ENCODE measurements around the gene PARP12. TPM values are rescaled to one million over a fixed set of nuclear protein-coding genes. Genes with fewer than 3 reads are reported as not detected.

Gene PARP12
- total RNA-seq, 2 donors from 2014 or later: 7.5 to 8.5 TPM

GRCh38 chr7:139976838-139977656 is 85.7 kb downstream of the PARP12 start:
- H3K27ac ChIP-seq: no peak overlapping the region
- H3K9me3 ChIP-seq: no peaks in the 10 kb centered on the region
- H3K4me1 ChIP-seq: no peaks in the 10 kb centered on the region
- no peaks in the 10 kb centered on the region for H3K36me3 ChIP-seq
- TF ChIP-seq, protein P1, sequence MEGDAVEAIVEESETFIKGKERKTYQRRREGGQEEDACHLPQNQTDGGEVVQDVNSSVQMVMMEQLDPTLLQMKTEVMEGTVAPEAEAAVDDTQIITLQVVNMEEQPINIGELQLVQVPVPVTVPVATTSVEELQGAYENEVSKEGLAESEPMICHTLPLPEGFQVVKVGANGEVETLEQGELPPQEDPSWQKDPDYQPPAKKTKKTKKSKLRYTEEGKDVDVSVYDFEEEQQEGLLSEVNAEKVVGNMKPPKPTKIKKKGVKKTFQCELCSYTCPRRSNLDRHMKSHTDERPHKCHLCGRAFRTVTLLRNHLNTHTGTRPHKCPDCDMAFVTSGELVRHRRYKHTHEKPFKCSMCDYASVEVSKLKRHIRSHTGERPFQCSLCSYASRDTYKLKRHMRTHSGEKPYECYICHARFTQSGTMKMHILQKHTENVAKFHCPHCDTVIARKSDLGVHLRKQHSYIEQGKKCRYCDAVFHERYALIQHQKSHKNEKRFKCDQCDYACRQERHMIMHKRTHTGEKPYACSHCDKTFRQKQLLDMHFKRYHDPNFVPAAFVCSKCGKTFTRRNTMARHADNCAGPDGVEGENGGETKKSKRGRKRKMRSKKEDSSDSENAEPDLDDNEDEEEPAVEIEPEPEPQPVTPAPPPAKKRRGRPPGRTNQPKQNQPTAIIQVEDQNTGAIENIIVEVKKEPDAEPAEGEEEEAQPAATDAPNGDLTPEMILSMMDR (IDR thresholded peaks at IDR 0.05): no peak
- no peaks in the 10 kb centered on the region for H3K27me3 ChIP-seq
- no peak for DNase-seq (ENCODE audit: low spot score)
- no peak overlapping the region for H3K4me3 ChIP-seq

DNA sequence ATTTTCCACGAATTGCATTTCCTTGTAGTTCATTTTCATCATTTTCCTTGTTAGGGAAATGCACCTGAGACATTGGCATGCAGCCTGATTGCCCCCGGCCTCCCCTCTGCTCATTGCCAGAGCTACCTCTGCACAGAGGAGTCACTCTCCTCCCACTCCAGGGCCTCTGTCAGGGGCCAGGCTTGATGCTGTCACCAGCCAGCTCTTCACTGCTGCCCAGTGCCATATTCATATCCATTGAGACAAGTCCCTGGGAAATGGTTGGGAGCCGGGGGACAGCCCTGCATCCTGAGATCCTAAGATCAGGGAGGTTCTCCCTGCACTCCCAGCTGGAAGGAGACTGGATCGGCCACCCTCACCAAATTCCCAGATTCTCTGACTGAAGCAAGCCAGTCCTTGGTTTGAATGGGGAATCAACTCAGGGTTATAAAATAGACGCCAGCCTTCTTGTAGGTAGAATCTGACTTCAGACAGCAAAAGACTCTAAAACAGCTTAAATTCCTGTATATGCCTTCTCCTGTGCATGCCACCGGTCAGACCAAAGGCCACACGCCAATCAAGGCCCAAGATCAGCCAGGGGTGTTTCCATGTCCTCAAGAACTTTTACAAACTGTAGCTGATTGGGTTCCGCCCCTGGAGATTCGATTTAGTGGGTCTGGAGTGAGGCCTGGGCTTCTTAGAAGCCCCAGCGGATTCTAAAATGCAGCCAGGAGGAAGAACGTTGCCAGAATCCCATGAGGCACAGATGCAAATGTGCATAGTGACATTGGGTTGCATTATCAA is 86.5 kb downstream of the PARP12 start:
- Histone ChIP-seq H3K36me3 (no peaks in the 10 kb centered on the region), H3K27me3 (no peaks in the 10 kb centered on the region), H3K4me1 (no peaks in the 10 kb centered on the region), H3K4me3 (no peak overlapping the region), H3K9me3 (no peaks in the 10 kb centered on the region), H3K27ac (no peak overlapping the region)
- no peak for DNase-seq (ENCODE audit: low spot score)
- TF ChIP-seq, protein P1 (IDR thresholded peaks at IDR 0.05): no peak

- no peaks in the 10 kb centered on the region for H3K27me3 ChIP-seq
- no peak overlapping the region for H3K4me3 ChIP-seq
- TF ChIP-seq, protein P1 (IDR thresholded peaks at IDR 0.05): no peak
- no peaks in the 10 kb centered on the region for H3K4me1 ChIP-seq
- no peak overlapping the region for H3K27ac ChIP-seq
- H3K9me3 ChIP-seq: no peaks in the 10 kb centered on the region
- no peak for DNase-seq (ENCODE audit: low spot score)
- no peaks in the 10 kb centered on the region for H3K36me3 ChIP-seq
These were observed 88.5 kb downstream of the PARP12 start for GRCh38 chr7:139974179-139974811.

Other genes starting within 250 kb of the PARP12 start
- 10 to 100 TPM in 1 of 2 donors, 1 to 10 TPM in 1; 4.6 to 15.3 TPM for gene TBXAS1, start 233.7 kb downstream of the PARP12 start, total RNA-seq
- 10 to 100 TPM; 12.8 to 15.4 TPM for gene KDM7A, start 114.0 kb upstream of the PARP12 start, total RNA-seq

All from right atrium auricular region (tissue), 2 donors.